Smooth muscle cell (in vitro differentiated cells): ENCODE results near the gene CFD. TPM values are rescaled to one million over a fixed set of nuclear protein-coding genes. Genes with fewer than 3 reads are reported as not detected.

Source experiments
- DNase-seq: peaks from one replicate; lab custom pipeline; 2025; ENCODE audit not compliant: unreplicated experiment; lab: John Stamatoyannopoulos, UW
- H2AFZ ChIP-seq: fragments of 200-600 bp; sonication (generic); 2 replicates; pipeline ENCODE4 v1.6.0; 2016; ENCODE audit warnings: antibody characterized with exemption, low read depth, mild to moderate bottlenecking
- H3F3A ChIP-seq: fragments of 200-600 bp; sonication (generic); 2 replicates; pipeline ENCODE4 v1.6.0; 2017; ENCODE audit warnings: antibody characterized with exemption, low read depth
- H3K27ac ChIP-seq: fragments of 200-600 bp; sonication (generic); 2 replicates; pipeline ENCODE4 v1.5.1; 2016; ENCODE audit warnings: low read depth, mild to moderate bottlenecking
- H3K27me3 ChIP-seq: fragments of 200-600 bp; sonication (generic); 2 replicates; pipeline ENCODE4 v1.6.1; 2016; ENCODE audit warnings: low read depth, mild to moderate bottlenecking
- H3K36me3 ChIP-seq: fragments of 200-600 bp; sonication (generic); 2 replicates; pipeline ENCODE4 v1.5.1; 2016; ENCODE audit warnings: low read depth
- H3K4me1 ChIP-seq: fragments of 200-600 bp; sonication (generic); 2 replicates; pipeline ENCODE4 v1.5.1; 2016; ENCODE audit warnings: low read depth
- H3K4me2 ChIP-seq: fragments of 200-600 bp; sonication (generic); 2 replicates; pipeline ENCODE4 v1.6.0; 2016; ENCODE audit warnings: mild to moderate bottlenecking
- H3K4me3 ChIP-seq: fragments of 200-600 bp; sonication (generic); 2 replicates; pipeline ENCODE4 v1.5.1; 2016; ENCODE audit warnings: mild to moderate bottlenecking
- H3K79me2 ChIP-seq: fragments of 200-600 bp; sonication (generic); 2 replicates; pipeline ENCODE4 v1.6.0; 2016; ENCODE audit warnings: low read depth, mild to moderate bottlenecking
- H3K9ac ChIP-seq: fragments of 200-600 bp; sonication (generic); 2 replicates; pipeline ENCODE4 v1.6.0; 2016; ENCODE audit warnings: low read depth
- H3K9me3 ChIP-seq: fragments of 200-600 bp; sonication (generic); replicated peaks from 2 replicates; pipeline ENCODE4 v1.5.1; 2016; ENCODE audit warnings: low read depth
- H4K20me1 ChIP-seq: fragments of 200-600 bp; sonication (generic); 2 replicates; pipeline ENCODE4 v1.6.0; 2016; ENCODE audit warnings: low read depth
- WGBS: methylation state at CpG from one replicate; pipeline ENCODE4 v1.1.7; 2016; ENCODE audit warnings: low lambda C conversion rate; 5-methylcytosine and 5-hydroxymethylcytosine counted together
- polyA plus RNA-seq: library from polyadenylated mRNA; unstranded; fragments of >200 nt; fragmentation: Nextera tagmentation; extraction: Ambion mirVana; gene quantifications from 2 replicates; pipeline ENCODE4 v1.2.1, GENCODE V29; 2016
- total RNA-seq: library from RNA; depleted of rRNA; stranded (reverse); fragments of >200 nt; gene quantifications from 2 replicates; pipeline ENCODE4 v1.2.3, GENCODE V29; 2014
- TF ChIP-seq, protein P1 (sequence below): fragments of 200-600 bp; sonication (generic); IDR thresholded peaks from 2 replicates; pipeline ENCODE4 v1.5.1; 2017; ENCODE audit warnings: borderline replicate concordance, mild to moderate bottlenecking, antibody characterized with exemption; ENCODE audit not compliant: insufficient read depth, poor library complexity, severe bottlenecking

CFD gene
- total and polyA plus RNA-seq, 2 experiments from 2014 or later, result 0.34 TPM; not detected in 1

DNA sequence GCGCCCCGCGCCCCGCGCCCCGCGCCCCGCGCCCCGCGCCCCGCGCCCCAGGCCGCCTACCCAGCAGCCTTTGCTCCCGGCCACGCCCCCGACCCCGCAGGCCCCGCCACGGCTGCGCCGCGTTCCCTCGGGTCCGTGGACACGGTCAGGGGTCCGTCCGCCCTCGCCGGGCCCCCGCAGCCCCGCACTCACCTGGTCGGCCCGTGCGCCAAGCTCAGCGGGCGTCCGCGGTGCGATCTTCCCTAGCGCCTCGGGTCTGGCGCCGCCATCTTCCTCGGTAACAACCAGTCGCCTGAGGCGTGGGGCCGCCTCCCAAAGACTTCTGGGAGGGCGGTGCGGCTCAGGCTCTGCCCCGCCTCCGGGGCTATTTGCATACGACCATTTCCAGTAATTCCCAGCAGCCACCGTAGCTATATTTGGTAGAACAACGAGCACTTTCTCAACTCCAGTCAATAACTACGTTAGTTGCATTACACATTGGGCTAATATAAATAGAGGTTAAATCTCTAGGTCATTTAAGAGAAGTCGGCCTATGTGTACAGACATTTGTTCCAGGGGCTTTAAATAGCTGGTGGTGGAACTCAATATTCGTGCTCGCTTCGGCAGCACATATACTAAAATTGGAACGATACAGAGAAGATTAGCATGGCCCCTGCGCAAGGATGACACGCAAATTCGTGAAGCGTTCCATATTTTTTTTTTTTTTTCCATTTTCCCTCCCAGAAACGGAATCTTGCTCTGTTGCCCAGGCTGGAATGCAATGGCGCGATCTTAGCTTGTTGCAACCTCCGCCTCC, 33.6 kb downstream of the CFD start, which contains the start of the genes MED16 and RNU6-9:
TSS of gene MED16 (minus strand) at position 294 of the 796 bp plus-strand sequence. CDS start 2,056 bp downstream, outside the sequence.
TSS of gene RNU6-9 (plus strand) at position 591 of the 796 bp plus-strand sequence.
- H4K20me1 ChIP-seq, result peaks cover 8% of the 10 kb centered on the region
- H3K9ac ChIP-seq, result peak within 1 kb of the TSS; percentile 95
- 2% methylated on average over 39 of the region's 69 CpGs for WGBS
- H3K4me1 ChIP-seq, result no peaks in the 10 kb centered on the region
- H3F3A ChIP-seq, result peaks cover 5% of the 10 kb centered on the region
- H3K9me3 ChIP-seq, result no peaks in the 10 kb centered on the region
- peaks cover 16% of the 10 kb centered on the region for H3K79me2 ChIP-seq
- H3K4me3 ChIP-seq, result peak within 1 kb of the TSS; percentile 97
- no peaks in the 10 kb centered on the region for H3K27me3 ChIP-seq
- DNase-seq, result peak; percentile 75
- H2AFZ ChIP-seq, result peak within 1 kb of the TSS; percentile 94
- peak within 1 kb of the TSS; percentile 97 for H3K4me2 ChIP-seq
- TF ChIP-seq, protein P1, sequence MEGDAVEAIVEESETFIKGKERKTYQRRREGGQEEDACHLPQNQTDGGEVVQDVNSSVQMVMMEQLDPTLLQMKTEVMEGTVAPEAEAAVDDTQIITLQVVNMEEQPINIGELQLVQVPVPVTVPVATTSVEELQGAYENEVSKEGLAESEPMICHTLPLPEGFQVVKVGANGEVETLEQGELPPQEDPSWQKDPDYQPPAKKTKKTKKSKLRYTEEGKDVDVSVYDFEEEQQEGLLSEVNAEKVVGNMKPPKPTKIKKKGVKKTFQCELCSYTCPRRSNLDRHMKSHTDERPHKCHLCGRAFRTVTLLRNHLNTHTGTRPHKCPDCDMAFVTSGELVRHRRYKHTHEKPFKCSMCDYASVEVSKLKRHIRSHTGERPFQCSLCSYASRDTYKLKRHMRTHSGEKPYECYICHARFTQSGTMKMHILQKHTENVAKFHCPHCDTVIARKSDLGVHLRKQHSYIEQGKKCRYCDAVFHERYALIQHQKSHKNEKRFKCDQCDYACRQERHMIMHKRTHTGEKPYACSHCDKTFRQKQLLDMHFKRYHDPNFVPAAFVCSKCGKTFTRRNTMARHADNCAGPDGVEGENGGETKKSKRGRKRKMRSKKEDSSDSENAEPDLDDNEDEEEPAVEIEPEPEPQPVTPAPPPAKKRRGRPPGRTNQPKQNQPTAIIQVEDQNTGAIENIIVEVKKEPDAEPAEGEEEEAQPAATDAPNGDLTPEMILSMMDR, result no peak
- H3K36me3 ChIP-seq, result no peaks in the 10 kb centered on the region
- peak within 1 kb of the TSS; percentile 96 for H3K27ac ChIP-seq

DNA sequence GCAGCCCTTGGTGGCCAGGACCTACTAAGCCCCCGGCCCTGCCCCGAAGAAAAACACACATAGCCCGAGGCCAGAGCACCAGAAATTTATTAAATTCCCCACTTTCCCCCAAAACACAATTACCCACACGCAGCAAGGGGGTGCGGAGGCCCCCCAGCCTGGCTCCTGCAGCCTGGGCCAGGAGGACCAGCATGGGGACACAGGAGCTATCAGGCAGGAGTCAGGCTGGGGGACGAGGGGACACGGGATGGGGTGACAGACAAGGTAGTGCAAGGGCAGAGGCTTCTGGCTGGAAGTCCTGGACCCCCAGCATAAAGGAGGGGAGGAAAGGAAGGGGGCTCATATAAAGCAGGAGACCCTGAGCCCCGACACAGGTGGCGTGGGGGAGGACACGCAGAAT, 37.0 kb downstream of the CFD start:
- peaks cover 5% of the 10 kb centered on the region for H3F3A ChIP-seq
- peaks cover 8% of the 10 kb centered on the region for H3K79me2 ChIP-seq
- no peak overlapping the region for H3K27ac ChIP-seq
- H3K9me3 ChIP-seq, result no peaks in the 10 kb centered on the region
- no peak overlapping the region for H2AFZ ChIP-seq
- H3K9ac ChIP-seq, result no peak overlapping the region
- TF ChIP-seq, protein P1, result no peak
- no peaks in the 10 kb centered on the region for H3K36me3 ChIP-seq
- H3K4me2 ChIP-seq, result no peak overlapping the region
- H3K27me3 ChIP-seq, result no peaks in the 10 kb centered on the region
- H3K4me3 ChIP-seq, result no peak overlapping the region
- H3K4me1 ChIP-seq, result no peaks in the 10 kb centered on the region
- no peak for DNase-seq
- whole genome bisulfite sequencing, result 85% methylated on average over 10 of the region's 10 CpGs
- H4K20me1 ChIP-seq, result peaks cover 27% of the 10 kb centered on the region

DNA sequence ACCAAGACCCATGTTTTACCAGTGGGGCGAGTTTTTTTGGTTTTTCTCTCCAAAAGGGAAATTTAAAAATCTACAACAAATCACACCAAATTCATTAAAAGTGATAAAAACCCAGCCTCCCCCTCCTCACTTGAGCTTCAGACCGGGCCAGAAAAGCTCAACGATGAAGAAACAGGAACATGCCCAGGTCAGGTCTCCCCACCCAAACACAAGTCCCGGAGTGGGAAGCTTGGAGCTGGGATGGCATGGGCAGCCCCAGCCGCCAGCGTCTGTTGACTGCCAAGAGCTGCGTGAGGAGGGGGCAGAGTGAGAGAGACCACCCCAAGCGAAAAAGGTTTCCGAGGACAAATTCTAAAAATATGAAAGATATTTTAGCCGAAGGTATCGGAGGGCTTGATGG, 37.5 kb downstream of the CFD start:
- 96% methylated on average over 11 of the region's 11 CpGs for WGBS

More for the DNA sequence above, 37.5 kb downstream of the CFD start:
- Histone ChIP-seq H3K4me1 (no peaks in the 10 kb centered on the region), H3K9ac (no peak overlapping the region), H3K36me3 (no peaks in the 10 kb centered on the region), H3K27ac (no peak overlapping the region), H3K27me3 (no peaks in the 10 kb centered on the region), H2AFZ (no peak overlapping the region), H4K20me1 (peaks cover 32% of the 10 kb centered on the region), H3K9me3 (no peaks in the 10 kb centered on the region), H3F3A (peaks cover 5% of the 10 kb centered on the region), H3K4me2 (no peak overlapping the region), H3K4me3 (no peak overlapping the region), H3K79me2 (peaks cover 6% of the 10 kb centered on the region)
- DNase-seq, result no peak
- TF ChIP-seq, protein P1, result no peak
